SK-N-SH (cell line): ENCODE data around the gene VWDE.

Experiments
- EP300 ChIP-seq, 2 experiments: IDR thresholded peaks; 2 replicates each; pipeline versions ENCODE4 v1.4.0 to v1.6.1; 2012; ENCODE audit warnings: borderline replicate concordance in 1 of 2, low read depth in 1 of 2, low read length in 1 of 2
- TF ChIP-seq, protein P1 (sequence below): IDR thresholded peaks from 2 replicates; pipeline ENCODE4; 2012
- TF ChIP-seq, protein P2 (sequence below): fragments of 200-600 bp; sonication (generic); IDR thresholded peaks from 2 replicates; pipeline ENCODE4 v1.6.1; 2017; ENCODE audit warnings: antibody characterized with exemption, mild to moderate bottlenecking, moderate library complexity

DNA sequence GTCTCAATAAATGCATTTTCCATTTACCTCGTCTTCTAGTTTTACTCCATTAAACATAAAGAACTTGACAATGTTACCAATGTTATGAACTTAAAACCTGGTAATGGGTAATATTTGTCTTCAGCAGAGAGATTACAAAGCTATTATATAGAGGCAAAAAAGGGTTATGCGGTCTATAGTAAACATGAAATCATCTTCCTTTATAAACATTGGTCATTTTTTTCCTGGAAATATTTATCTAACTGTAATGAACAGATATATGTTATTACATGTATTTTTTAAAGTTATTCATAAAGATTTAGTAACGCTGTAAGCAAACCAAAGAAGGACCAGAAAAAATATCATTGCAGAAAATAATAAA is 1.3 kb downstream of the VWDE start:
- TF ChIP-seq EP300 (IDR thresholded peaks at IDR 0.05; ENCODE audit: borderline replicate concordance in 1 of 2, low read depth in 1 of 2, low read length in 1 of 2): no peak
- TF ChIP-seq, protein P1, sequence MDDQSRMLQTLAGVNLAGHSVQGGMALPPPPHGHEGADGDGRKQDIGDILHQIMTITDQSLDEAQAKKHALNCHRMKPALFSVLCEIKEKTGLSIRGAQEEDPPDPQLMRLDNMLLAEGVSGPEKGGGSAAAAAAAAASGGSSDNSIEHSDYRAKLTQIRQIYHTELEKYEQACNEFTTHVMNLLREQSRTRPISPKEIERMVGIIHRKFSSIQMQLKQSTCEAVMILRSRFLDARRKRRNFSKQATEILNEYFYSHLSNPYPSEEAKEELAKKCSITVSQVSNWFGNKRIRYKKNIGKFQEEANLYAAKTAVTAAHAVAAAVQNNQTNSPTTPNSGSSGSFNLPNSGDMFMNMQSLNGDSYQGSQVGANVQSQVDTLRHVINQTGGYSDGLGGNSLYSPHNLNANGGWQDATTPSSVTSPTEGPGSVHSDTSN: no peak
- TF ChIP-seq, protein P2, sequence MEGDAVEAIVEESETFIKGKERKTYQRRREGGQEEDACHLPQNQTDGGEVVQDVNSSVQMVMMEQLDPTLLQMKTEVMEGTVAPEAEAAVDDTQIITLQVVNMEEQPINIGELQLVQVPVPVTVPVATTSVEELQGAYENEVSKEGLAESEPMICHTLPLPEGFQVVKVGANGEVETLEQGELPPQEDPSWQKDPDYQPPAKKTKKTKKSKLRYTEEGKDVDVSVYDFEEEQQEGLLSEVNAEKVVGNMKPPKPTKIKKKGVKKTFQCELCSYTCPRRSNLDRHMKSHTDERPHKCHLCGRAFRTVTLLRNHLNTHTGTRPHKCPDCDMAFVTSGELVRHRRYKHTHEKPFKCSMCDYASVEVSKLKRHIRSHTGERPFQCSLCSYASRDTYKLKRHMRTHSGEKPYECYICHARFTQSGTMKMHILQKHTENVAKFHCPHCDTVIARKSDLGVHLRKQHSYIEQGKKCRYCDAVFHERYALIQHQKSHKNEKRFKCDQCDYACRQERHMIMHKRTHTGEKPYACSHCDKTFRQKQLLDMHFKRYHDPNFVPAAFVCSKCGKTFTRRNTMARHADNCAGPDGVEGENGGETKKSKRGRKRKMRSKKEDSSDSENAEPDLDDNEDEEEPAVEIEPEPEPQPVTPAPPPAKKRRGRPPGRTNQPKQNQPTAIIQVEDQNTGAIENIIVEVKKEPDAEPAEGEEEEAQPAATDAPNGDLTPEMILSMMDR: no peak
